Dermis blood vessel endothelial cell (primary cell): ENCODE measurements around the gene HBEGF. TPM values are rescaled to one million over a fixed set of nuclear protein-coding genes. Genes with fewer than 3 reads are reported as not detected.

Experiments
- DNase-seq: peaks from one replicate; pipeline ENCODE4 v3.0.0; 2010
- total RNA-seq: library from RNA; depleted of rRNA; stranded (reverse); fragments of >200 nt; gene quantifications from 2 replicates; pipeline ENCODE4 v1.2.3, GENCODE V29; 2014

Gene HBEGF
- total RNA-seq = 30.6 and 33.4 TPM in 2 replicates

GRCh38 chr5:140346348-140347221 is at the start of gene HBEGF:
Gene HBEGF (minus strand): TSS chr5:140346603. CDS start chr5:140346328, 275 bp downstream.
- DNase-seq = peak; percentile 84

GRCh38 chr5:140393738-140394137 is 47.3 kb upstream of the HBEGF start:
- no peak for DNase-seq

GRCh38 chr5:140391732-140392131 is 45.3 kb upstream of the HBEGF start:
- no peak for DNase-seq

GRCh38 chr5:140391312-140391711 is 44.9 kb upstream of the HBEGF start:
- DNase-seq = no peak

- no peak for DNase-seq
Measured at GRCh38 chr5:140388052-140388451, 41.6 kb upstream of the HBEGF start.

- no peak for DNase-seq
Measured at GRCh38 chr5:140383300-140383699, 36.9 kb upstream of the HBEGF start.

- no peak for DNase-seq
Measured at GRCh38 chr5:140382866-140383265, 36.5 kb upstream of the HBEGF start.

- no peak for DNase-seq
Measured at GRCh38 chr5:140381972-140382371, 35.6 kb upstream of the HBEGF start.

GRCh38 chr5:140381351-140381750 is 34.9 kb upstream of the HBEGF start:
- DNase-seq = no peak

GRCh38 chr5:140372971-140373487 is 26.6 kb upstream of the HBEGF start:
- peak; percentile 82 for DNase-seq

- DNase-seq = no peak
Measured at GRCh38 chr5:140371356-140372151, 25.2 kb upstream of the HBEGF start.

GRCh38 chr5:140367256-140368013 is 21.0 kb upstream of the HBEGF start:
- no peak for DNase-seq

- DNase-seq = no peak
Measured at GRCh38 chr5:140366589-140367255, 20.3 kb upstream of the HBEGF start.

GRCh38 chr5:140365941-140366340 is 19.5 kb upstream of the HBEGF start:
- DNase-seq = no peak

- no peak for DNase-seq
Measured at GRCh38 chr5:140365282-140365681, 18.9 kb upstream of the HBEGF start.

- DNase-seq = no peak
Measured at GRCh38 chr5:140364472-140364765, 18.0 kb upstream of the HBEGF start.

- no peak for DNase-seq
Measured at GRCh38 chr5:140363631-140364471, 17.4 kb upstream of the HBEGF start.

GRCh38 chr5:140362875-140363630 is 16.6 kb upstream of the HBEGF start:
- DNase-seq = peak; percentile 85

GRCh38 chr5:140362311-140362710 is 15.9 kb upstream of the HBEGF start:
- DNase-seq = no peak

- no peak for DNase-seq
Measured at GRCh38 chr5:140361901-140362300, 15.5 kb upstream of the HBEGF start.
